ENCODE results near the gene HDAC4. TPM values are rescaled to one million over a fixed set of nuclear protein-coding genes. Genes with fewer than 3 reads are reported as not detected.

Gene HDAC4
- total and polyA plus RNA-seq, 7 donors, result 7.9 to 329 (median 129) TPM

DNA sequence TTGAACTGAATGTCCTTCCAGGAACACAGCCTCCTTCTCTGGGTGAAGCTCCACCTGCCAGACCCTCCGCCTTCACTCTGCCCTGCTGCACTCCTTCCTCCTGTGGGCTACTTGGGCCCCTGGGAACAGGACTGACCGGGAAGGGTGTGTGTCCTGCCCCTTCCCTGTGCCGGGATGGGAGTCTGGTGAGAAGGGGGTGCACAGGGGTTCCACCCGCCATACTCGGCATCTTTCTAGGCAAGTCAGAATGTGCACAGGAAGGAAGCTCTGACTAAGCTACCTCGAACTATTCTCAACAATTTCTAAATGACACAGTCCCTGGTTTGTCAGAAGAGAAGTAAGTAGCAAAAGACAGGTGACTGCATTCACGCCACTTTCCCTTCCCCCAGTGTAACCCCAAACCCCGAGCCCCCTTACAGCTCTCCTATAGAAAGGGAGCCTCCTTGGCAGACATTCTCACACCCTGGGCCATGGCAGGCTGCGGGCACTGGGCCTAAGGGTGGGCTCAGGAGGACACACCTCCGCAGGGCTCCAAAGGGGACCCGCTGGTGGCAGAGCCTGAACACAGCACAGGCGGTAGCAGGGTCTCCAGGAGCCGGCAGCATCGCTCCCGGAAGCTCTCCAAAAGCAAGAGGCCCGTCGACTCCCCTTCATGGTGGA, 184.1 kb downstream of the HDAC4 start:
- peak in 1 of 2 donors; percentile 35 for DNase-seq

DNA sequence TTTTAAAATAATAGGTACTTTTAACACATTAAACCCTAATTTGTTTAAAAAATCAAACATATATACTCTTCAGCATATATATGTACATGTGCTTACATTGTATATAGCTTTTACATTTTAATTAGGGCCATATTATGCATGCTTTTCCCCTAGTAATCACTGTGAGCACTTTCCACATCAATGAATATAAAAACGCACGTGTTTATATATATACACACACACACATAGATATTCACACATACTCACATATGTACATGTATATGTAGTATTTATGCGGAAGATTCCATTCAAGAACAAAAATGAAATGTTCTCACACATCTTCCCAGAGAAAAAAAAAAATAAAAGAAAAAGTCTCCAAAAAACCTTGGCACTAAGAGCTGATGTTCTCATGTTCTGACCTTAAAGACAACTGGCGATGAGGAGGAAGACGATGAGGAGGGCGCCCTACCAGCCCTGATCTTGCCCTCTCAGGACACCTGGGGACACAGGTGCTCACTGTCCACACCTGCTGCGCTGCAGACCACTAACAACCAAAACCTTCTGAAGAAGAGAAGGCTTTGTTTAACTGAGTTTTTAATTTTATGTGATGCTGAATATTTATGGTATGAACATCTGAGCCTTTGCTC, 184.7 kb downstream of the HDAC4 start:
- Histone ChIP-seq H3K4me1 (peaks cover 80% of the 10 kb centered on the region), H3K9me3 (no peaks in the 10 kb centered on the region), H3K4me3 (no peak overlapping the region), H3K27ac (peak overlapping the region; percentile 63), H3K36me3 (ENCODE audit: insufficient read depth in 1 of 2, low read depth in 1 of 2) (no peaks in the 10 kb centered on the region), H3K27me3 (ENCODE audit: insufficient read depth in 3 of 3, low read length in 2 of 3) (no peaks in the 10 kb centered on the region)
- DNase-seq, result peak in 1 of 2 donors; percentile 15
- no peak for ATAC-seq
- WGBS, 3 donors, result 67 to 80% (median 69%) methylated on average over 7 of the region's 7 CpGs
- intact Hi-C loops (cut with DNase I), result no loop called here
- TF ChIP-seq, protein P1, sequence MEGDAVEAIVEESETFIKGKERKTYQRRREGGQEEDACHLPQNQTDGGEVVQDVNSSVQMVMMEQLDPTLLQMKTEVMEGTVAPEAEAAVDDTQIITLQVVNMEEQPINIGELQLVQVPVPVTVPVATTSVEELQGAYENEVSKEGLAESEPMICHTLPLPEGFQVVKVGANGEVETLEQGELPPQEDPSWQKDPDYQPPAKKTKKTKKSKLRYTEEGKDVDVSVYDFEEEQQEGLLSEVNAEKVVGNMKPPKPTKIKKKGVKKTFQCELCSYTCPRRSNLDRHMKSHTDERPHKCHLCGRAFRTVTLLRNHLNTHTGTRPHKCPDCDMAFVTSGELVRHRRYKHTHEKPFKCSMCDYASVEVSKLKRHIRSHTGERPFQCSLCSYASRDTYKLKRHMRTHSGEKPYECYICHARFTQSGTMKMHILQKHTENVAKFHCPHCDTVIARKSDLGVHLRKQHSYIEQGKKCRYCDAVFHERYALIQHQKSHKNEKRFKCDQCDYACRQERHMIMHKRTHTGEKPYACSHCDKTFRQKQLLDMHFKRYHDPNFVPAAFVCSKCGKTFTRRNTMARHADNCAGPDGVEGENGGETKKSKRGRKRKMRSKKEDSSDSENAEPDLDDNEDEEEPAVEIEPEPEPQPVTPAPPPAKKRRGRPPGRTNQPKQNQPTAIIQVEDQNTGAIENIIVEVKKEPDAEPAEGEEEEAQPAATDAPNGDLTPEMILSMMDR (IDR thresholded peaks at IDR 0.05), result no peak

More for the DNA sequence above, 184.1 kb downstream of the HDAC4 start:
- Histone ChIP-seq H3K4me1 (peaks cover 80% of the 10 kb centered on the region), H3K9me3 (no peaks in the 10 kb centered on the region), H3K27me3 (ENCODE audit: insufficient read depth in 3 of 3, low read length in 2 of 3) (no peaks in the 10 kb centered on the region), H3K36me3 (ENCODE audit: insufficient read depth in 1 of 2, low read depth in 1 of 2) (no peaks in the 10 kb centered on the region), H3K4me3 (no peak overlapping the region), H3K27ac (peak overlapping the region; percentile 63)
- 74 to 80% (median 77%) methylated on average over 17 of the region's 17 CpGs for WGBS, 3 donors
- intact Hi-C loops (cut with DNase I), result no loop called here
- ATAC-seq, result peak in 2 of 4 donors; percentile 2 to 7
- TF ChIP-seq, protein P1 (IDR thresholded peaks at IDR 0.05), result no peak

DNA sequence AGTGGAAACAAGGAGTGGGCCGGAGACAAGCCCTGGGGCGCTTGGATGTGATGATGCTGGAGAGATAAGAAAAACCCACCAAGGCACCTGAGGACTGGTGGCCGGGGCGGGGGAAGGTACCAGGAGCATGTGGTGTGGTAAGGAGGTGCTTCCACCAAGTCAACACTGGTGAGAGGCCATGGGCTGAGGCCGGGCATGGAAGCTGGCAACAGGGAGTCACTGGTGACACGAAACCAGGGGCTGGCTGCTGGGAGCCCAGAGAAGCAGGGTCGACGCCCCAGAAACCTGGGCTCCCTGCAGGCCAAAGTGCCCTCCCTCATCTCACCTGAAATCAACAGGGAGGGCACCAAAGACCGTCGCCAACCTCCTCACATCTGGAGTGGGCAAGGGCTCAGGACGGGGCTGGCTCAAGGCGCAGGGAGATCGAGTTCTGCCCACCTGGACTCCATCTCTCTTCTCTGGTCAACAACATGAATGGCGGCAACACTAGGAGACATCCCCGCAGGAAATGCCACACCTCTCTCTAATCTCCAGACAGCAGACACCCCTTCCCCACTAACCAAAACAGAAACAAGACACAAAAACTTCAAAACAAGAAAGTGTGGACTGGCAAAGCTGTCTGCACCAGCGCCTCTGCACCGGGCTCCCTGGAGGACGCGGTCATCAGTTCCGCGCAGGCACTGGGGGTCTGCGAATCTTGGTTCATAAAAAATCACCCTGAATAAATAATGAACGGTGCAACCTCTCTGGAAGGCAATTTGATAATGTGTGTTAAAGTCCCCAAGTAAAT, 185.5 kb downstream of the HDAC4 start:
- H3K27ac ChIP-seq, result peak overlapping the region; percentile 52
- TF ChIP-seq, protein P1 (IDR thresholded peaks at IDR 0.05), result no peak
- H3K27me3 ChIP-seq (ENCODE audit: insufficient read depth in 3 of 3, low read length in 2 of 3), result no peaks in the 10 kb centered on the region
- no peaks in the 10 kb centered on the region for H3K9me3 ChIP-seq
- DNase-seq (peak in 1 of 2 donors; percentile 59), ATAC-seq (peak in 2 of 4 donors; percentile 2 to 6)
- whole genome bisulfite sequencing, 3 donors, result 89 to 94% (median 91%) methylated on average over 22 to 23 of the region's 23 CpGs
- no peaks in the 10 kb centered on the region for H3K36me3 ChIP-seq (ENCODE audit: insufficient read depth in 1 of 2, low read depth in 1 of 2)
- peaks cover 80% of the 10 kb centered on the region for H3K4me1 ChIP-seq
- intact Hi-C loops (cut with DNase I), result no loop called here
- H3K4me3 ChIP-seq, result no peak overlapping the region

DNA sequence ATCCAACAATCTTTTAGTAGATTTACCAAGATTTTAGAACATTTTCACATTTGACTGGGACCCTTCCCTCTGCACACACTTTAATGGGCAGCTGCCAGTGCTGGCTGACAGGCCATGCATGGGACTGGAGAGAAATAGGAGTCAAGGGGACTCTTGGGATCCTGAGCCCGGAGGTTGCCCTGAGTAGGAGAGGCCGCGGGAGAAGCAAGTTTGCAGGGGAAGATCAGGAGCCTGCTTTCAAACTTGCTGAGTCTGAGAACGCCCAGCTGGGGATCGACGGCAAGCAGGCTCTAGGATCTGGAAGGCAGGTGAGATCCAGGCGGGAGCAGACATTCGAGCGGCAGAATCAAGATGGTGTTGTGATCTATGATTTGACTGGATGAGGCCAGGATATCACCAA, 186.1 kb downstream of the HDAC4 start:
- TF ChIP-seq, protein P1 (IDR thresholded peaks at IDR 0.05), result no peak
- H3K27me3 ChIP-seq (ENCODE audit: insufficient read depth in 3 of 3, low read length in 2 of 3), result no peaks in the 10 kb centered on the region
- peaks cover 78% of the 10 kb centered on the region for H3K4me1 ChIP-seq
- ATAC-seq (peak in 2 of 4 donors; percentile 3 to 22), DNase-seq (peak in 1 of 2 donors; percentile 27)
- intact Hi-C loops (cut with DNase I), result loop anchor here in 1 of 2 donors (1.0 kb wide), 1 partner anchor 8 kb away; no protein-coding TSS in a partner anchor
- H3K4me3 ChIP-seq, result no peak overlapping the region
- H3K9me3 ChIP-seq, result no peaks in the 10 kb centered on the region
- 78 to 92% (median 85%) methylated on average over 9 of the region's 9 CpGs for WGBS, 3 donors
- H3K27ac ChIP-seq, result peak overlapping the region; percentile 52
- no peaks in the 10 kb centered on the region for H3K36me3 ChIP-seq (ENCODE audit: insufficient read depth in 1 of 2, low read depth in 1 of 2)

Data from psoas muscle (tissue), 8 donors.